ENCODE data around the gene LYPD6B.

The LYPD6B gene

GRCh38 chr2:149077861-149078260, 39.4 kb downstream of the LYPD6B start:
- no peak for DNase-seq

DNA sequence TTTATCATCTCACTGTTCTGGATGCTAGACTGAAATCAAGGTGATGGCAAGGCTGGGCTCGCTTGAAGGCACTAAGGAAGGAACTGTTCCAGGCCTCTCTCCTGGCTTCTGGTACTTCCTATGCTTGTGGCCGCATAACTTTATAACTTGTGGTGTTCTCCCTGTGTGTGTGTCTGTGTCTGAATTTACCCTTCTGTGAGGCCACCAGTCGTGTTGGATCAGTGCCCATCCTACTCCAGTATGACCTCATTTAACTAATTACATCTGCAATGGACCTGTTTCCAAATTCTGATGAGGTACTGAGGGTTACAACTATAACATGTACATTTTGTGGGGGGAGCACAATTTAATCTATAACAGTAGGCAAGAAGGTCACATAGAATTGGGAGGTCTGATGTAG, 41.6 kb downstream of the LYPD6B start:
- DNase-seq, result no peak

DNA sequence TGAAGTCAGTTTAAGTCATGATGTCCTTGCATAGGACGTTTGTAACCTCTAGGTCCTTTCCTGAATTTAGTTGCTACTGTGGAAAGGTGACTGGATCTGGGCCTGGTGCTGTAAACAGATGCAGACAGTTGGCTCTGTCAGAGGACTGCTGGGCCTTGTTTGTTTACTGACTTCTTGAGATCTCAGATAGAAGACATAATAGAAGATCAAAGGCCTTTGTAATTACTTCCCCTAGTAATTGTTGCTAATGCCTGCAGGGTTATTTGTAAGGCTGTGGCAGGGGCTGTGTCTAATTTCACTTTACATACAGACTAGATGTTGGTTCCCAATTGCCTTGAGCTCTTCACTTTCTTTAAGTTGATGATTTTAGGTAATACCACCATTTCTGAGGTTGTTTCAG, 42.5 kb downstream of the LYPD6B start:
- no peak for DNase-seq

DNA sequence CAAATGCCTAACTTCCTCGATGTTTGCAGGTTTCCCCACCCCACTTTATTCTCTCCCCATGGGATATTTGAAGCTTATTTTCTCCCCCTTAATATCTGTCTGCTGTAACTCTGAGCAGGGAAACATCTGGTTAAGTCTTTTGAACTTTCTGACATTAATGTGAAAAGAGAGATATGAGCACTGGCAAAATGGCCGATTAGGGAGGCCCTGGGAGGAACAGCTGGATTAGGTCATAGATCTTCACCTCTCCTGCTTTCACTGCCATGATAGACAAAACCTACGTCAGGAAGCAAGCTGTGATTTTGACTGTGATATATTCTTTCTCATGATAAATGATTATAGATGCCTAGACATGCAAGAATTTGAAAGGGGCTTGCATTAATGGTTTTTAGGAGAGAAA, 43.6 kb downstream of the LYPD6B start:
- DNase-seq, result no peak

DNA sequence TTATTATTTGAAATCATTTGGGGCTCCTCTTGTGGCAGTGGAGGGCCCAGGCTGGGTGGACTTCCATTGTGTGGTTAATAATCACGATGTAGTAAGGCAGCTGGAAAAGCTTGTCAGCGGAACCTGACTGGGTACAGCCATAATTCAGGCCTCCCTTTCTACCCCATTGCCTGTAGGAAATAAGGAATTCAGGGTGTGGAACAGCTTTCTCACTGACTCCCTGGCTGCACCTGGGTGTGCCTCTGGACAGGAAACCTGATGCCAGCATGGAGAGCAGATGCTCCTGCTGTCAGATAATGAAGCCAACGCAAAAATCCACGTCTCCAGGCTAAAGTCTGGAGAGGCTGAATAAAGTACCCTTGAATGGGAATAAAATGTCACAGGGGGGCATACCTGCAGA, 44.2 kb downstream of the LYPD6B start:
- DNase-seq, result no peak

GRCh38 chr2:149084924-149085795, 46.7 kb downstream of the LYPD6B start:
- no peak for DNase-seq

GRCh38 chr2:149087751-149088150, 49.3 kb downstream of the LYPD6B start:
- no peak for DNase-seq

GRCh38 chr2:149089068-149089467, 50.6 kb downstream of the LYPD6B start:
- DNase-seq, result no peak

DNA sequence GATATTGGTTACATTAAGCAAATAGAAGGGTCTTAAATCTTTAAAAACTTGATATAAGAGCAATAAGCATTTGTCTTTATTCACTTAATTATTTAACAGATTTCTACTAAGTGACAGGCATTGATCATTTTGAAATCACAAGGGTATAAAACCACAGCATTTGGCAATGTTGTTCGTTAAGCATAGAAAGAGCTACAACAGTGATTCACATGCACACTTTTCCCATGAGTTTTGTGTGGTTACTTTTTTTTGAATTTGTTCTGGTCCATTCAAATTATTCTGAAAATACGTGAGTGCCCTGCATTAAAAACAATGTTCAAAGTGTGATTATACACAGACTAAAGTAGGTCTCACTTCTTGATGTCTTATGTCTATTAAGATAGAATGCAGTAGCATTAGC, 52.2 kb downstream of the LYPD6B start:
- DNase-seq, result no peak

- DNase-seq, result no peak
These were observed 55.1 kb downstream of the LYPD6B start for GRCh38 chr2:149093579-149093978.

DNA sequence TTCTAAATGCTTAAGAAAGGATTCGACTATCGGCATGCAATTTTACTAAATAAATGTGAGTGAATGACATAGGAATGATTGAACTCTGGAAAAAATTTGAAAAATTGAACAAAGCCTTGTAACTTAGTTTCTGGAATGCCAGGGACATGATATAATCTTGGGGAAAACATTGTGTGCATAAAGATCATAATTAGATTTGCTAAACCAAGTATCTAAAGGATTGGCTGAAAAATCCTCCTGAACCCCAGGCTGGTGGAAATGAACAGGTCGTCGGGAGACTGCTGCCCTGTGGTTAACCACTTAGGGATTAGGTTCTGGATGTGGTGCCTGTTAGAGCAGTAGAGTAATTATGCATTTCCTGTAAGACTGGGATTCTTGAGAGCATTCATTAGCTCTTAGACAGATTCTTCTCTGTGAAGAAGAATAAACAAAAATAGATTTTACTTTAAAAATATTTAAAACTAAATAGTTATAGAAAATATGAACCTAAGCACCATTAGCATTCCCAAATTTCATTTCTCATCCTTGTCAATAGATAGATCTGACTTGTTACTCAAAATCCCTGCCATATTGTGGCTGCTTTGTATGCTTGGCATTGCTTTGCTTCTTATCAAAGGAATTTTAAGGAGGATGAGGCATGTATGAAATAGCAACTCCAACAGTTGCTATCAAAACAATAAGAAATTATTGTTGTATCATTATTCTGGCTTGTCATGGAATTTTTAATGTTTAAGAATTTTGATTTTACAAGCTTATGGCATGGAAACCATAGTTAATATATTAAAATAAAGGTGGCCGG, 55.9 kb downstream of the LYPD6B start:
- DNase-seq, result no peak

DNA sequence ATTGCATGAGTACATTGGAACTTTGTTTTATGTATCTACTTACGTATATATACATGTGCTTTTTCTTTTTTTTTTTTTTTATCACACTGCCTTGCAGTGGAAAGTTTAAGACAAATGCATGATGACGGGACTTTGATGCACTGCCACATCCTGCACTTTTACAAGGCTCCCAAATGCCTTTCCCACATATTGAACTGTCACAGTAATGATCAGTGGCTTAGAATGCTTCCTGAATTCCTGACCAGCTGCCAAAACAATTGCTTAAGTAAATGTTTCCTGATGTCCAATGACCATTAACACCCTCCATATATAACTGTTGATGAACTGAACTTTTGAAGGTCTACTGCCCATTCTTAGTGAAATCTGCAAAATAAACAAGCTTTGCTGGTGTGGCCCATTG, 60.2 kb downstream of the LYPD6B start:
- no peak for DNase-seq

- DNase-seq, result no peak
These were observed 60.8 kb downstream of the LYPD6B start for GRCh38 chr2:149099298-149099697.

DNA sequence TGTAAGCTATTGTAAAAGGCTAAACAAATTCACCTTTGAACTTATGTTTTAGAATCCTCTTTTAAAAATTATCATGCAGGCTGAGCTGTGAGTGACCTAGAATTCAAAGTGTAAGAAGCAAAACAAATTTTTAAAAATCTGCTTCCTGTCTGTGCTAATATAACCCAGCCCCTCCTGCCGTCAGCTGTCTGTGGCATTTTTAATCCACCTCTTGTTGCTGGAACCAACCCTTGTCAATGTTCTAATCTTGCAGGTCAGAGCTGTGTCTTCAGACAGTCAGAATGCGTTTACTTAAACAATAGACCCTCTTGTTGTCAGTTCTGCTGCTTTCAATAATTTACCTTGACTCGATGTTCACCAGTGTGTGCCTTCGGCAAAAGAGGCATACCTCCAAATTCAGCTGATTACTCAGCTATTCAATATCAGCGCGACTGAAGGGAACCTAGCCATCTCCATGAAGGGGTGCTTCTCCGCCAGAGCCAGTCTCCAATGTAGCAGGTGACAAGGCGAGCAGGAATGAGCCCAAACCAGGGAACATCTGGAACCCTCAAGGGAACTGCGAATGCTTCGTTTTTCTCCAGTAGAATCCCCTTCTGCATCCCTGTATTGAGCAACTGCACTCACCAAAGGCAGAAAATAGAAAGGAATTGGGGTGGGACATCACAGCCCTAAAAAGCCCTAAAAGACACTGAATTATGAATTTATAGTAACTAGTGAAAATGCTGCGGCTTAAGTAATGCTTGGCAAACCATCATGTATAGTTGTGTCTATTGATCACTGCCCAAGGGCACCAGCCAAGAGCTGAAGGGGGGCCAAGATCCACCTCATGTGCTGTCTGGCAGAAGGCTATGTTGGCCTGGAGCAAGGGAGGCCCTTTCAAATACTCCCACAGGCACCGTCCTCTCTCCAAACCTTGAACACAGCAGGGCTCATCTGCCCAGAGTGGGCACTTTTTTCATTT, 62.5 kb downstream of the LYPD6B start:
- DNase-seq, result peak; percentile 27

- no peak for DNase-seq
These were observed 63.3 kb downstream of the LYPD6B start for GRCh38 chr2:149101818-149102217.

DNA sequence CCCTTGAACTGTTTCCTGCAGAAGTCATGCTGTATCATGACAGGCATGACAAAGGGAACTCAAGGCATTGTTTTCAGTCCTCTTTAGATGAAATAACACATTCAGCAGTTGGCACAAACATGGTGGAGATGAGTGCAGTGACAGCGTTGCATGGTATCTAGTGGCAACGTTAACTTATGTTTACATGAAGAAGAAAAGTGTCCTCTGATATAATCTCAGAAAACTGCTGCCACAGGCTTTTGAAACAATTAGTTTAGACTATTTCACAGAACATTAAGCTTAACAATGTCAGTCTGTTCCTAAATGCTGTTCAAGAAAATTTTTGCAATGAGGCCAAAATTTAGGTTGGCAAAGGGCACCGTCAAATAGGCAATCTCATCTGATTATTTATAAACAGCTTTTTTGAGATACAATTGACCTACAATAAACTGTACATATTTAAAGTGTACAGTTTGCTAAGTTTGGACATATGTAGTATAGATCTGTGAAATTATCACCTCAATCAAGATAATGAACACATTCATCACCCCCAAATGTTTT, 64.7 kb downstream of the LYPD6B start:
- no peak for DNase-seq

- DNase-seq, result no peak
These were observed 65.7 kb downstream of the LYPD6B start for GRCh38 chr2:149104221-149104620.

GRCh38 chr2:149112068-149112467, 73.6 kb downstream of the LYPD6B start:
- no peak for DNase-seq

DNA sequence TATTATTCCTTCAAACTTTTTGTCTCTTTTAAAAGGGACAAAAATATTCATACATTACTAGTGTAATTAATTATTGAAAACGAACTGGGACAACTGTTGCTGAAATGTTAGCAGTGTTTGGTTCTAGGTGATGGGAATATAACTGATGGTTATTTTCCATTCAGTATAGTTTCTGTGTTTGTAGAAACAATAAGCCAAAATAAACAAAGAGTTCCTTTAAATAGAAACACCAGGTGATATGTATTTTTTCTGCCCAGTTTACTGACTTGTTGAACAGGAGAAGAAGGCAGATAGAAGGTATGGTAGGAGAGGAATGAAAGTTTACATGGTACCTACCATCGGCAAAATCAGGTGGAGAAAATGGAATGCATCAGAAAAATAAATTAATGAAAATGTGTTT, 74.2 kb downstream of the LYPD6B start:
- no peak for DNase-seq

DNA sequence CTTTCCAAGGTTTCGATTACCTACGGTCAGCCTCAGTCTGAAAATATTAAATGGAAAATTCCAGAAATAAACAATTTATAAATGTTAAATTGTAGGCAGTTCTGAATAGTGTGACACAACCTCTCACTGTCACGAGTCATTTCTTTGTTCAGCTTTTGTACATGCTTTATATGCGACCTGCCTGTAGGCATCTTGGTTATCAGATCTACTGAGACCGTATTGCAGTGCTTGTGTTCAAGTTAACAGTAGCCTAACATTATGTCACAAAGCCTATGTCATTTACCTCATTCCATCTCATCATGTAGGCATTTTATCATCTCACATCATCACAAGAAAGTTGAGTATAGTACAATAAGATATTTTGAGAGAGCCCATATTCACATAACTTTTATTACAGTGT, 77.3 kb downstream of the LYPD6B start:
- no peak for DNase-seq

DNA sequence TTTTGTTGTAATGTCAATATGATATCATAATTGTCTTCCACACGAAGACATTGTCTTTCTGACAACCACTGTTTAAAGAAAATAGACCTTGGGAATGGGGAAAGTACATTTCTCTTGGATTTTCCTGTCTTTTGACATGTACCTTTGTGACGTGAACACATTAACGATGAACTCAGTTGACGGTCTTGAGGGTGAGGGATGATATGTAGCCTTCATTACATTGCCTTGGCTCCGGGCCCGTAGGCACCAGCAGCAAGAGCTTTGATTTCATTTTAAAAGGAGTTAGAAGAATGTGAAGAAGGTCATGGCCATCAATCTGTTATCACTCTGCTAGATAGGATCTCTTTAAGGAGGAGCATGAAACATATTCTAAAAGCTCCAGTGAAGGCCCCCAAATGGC, 80.9 kb downstream of the LYPD6B start:
- DNase-seq, result no peak

- no peak for DNase-seq
These were observed 84.0 kb downstream of the LYPD6B start for GRCh38 chr2:149122516-149122915.
